H9 (cell line): ENCODE data around the gene TSACC. TPM values are rescaled to one million over a fixed set of nuclear protein-coding genes. Genes with fewer than 3 reads are reported as not detected.
A peak's percentile ranks its signal among the peaks of the same experiment; 100 is the strongest.

ENCODE experiments used
- DNase-seq: peaks from one replicate; pipeline ENCODE4 v3.0.0-alpha.2; 2017
- H2AFZ ChIP-seq: one replicate; pipeline ENCODE4 v1.6.1; 2013; ENCODE audit warnings: mild to moderate bottlenecking, low read length, control low read depth, moderate library complexity
- H2AK5ac ChIP-seq: 2 replicates; pipeline ENCODE4 v1.6.1; 2013; ENCODE audit warnings: low read length, control low read depth, mixed read lengths; ENCODE audit not compliant: insufficient read length
- H2BK120ac ChIP-seq: one replicate; pipeline ENCODE4 v1.6.1; 2013; ENCODE audit warnings: low read depth, mild to moderate bottlenecking, low read length, control low read depth, inconsistent platforms; ENCODE audit not compliant: poor library complexity, severe bottlenecking
- H2BK12ac ChIP-seq: 2 replicates; pipeline ENCODE4 v1.6.1; 2013; ENCODE audit warnings: low read length, control low read depth, mixed read lengths, low read depth; ENCODE audit not compliant: insufficient read length
- H2BK15ac ChIP-seq: 2 replicates; pipeline ENCODE4 v1.6.1; 2013; ENCODE audit warnings: low read depth, low read length, control low read depth
- H2BK20ac ChIP-seq: one replicate; pipeline ENCODE4 v1.6.1; 2013; ENCODE audit warnings: low read depth, mild to moderate bottlenecking, low read length, control low read depth, inconsistent platforms; ENCODE audit not compliant: poor library complexity, severe bottlenecking
- H2BK5ac ChIP-seq: 2 replicates; pipeline ENCODE4 v1.6.1; 2013; ENCODE audit warnings: low read length, control low read depth, mixed read lengths; ENCODE audit not compliant: insufficient read length
- H3K14ac ChIP-seq: 2 replicates; pipeline ENCODE4 v1.6.1; 2013; ENCODE audit warnings: low read length, control low read depth; ENCODE audit not compliant: insufficient read depth
- H3K18ac ChIP-seq: 2 replicates; pipeline ENCODE4 v1.6.1; 2013; ENCODE audit warnings: low read depth, mild to moderate bottlenecking, mixed read lengths, low read length, control low read depth; ENCODE audit not compliant: insufficient read length
- H3K23ac ChIP-seq: 2 replicates; pipeline ENCODE4 v1.6.1; 2013; ENCODE audit warnings: low read length, control low read depth, mixed read lengths, low read depth; ENCODE audit not compliant: insufficient read length
- H3K23me2 ChIP-seq: 2 replicates; pipeline ENCODE4 v1.6.1; 2013; ENCODE audit warnings: low read depth, mild to moderate bottlenecking, mixed read lengths, low read length, control low read depth; ENCODE audit not compliant: insufficient read length, poor library complexity, severe bottlenecking
- H3K27ac ChIP-seq: 2 replicates; pipeline ENCODE4 v1.5.1; 2013; ENCODE audit warnings: low read length, control low read depth, mixed read lengths, low read depth; ENCODE audit not compliant: insufficient read length
- H3K27me3 ChIP-seq: 2 replicates; pipeline ENCODE4 v1.6.1; 2013; ENCODE audit warnings: low read length, control low read depth, inconsistent platforms; ENCODE audit not compliant: insufficient read depth
- H3K4ac ChIP-seq: 2 replicates; pipeline ENCODE4 v1.6.1; 2013; ENCODE audit warnings: low read depth, mild to moderate bottlenecking, control low read depth, inconsistent platforms, low read length, moderate library complexity
- H3K4me1 ChIP-seq: 2 replicates; pipeline ENCODE4 v1.6.1; 2013; ENCODE audit warnings: low read length, control low read depth, inconsistent platforms; ENCODE audit not compliant: insufficient read depth
- H3K4me2 ChIP-seq: 2 replicates; pipeline ENCODE4 v1.6.1; 2013; ENCODE audit warnings: low read length, control low read depth, mixed read lengths; ENCODE audit not compliant: insufficient read length, insufficient read depth
- H3K56ac ChIP-seq: 2 replicates; pipeline ENCODE4 v1.6.1; 2013; ENCODE audit warnings: low read depth, mild to moderate bottlenecking, mixed read lengths, low read length, control low read depth; ENCODE audit not compliant: insufficient read length
- H3K79me1 ChIP-seq: 2 replicates; pipeline ENCODE4 v1.6.1; 2013; ENCODE audit warnings: low read depth, mild to moderate bottlenecking, moderate library complexity, low read length, control low read depth, inconsistent platforms; ENCODE audit not compliant: insufficient read depth, poor library complexity, severe bottlenecking
- H3K79me2 ChIP-seq: 2 replicates; pipeline ENCODE4 v1.6.1; 2013; ENCODE audit warnings: low read length, control low read depth, inconsistent platforms; ENCODE audit not compliant: insufficient read depth
- H3K9ac ChIP-seq: 2 replicates; pipeline ENCODE4 v1.6.1; 2013; ENCODE audit warnings: low read length, control low read depth, mixed read lengths; ENCODE audit not compliant: insufficient read length; ENCODE audit errors: extremely low read depth
- H3K9me3 ChIP-seq: one replicate; pipeline ENCODE4 v1.6.1; 2013; ENCODE audit warnings: low read depth, low read length, inconsistent platforms; ENCODE audit not compliant: control insufficient read depth
- H3T11ph ChIP-seq: one replicate; pipeline ENCODE4 v1.6.1; 2013; ENCODE audit warnings: mild to moderate bottlenecking, low read length, control low read depth, inconsistent platforms
- H4K20me1 ChIP-seq: one replicate; pipeline ENCODE4 v1.6.1; 2013; ENCODE audit not compliant: control insufficient read depth, insufficient read length, insufficient read depth
- H4K5ac ChIP-seq: 2 replicates; pipeline ENCODE4 v1.6.1; 2013; ENCODE audit warnings: low read depth, mild to moderate bottlenecking, mixed read lengths, low read length, control low read depth; ENCODE audit not compliant: insufficient read length
- H4K8ac ChIP-seq: replicated peaks from 2 replicates; pipeline ENCODE4 v1.6.1; 2013; ENCODE audit warnings: low read length, control low read depth, mixed read lengths, low read depth; ENCODE audit not compliant: insufficient read length
- H4K91ac ChIP-seq: 2 replicates; pipeline ENCODE4 v1.6.1; 2013; ENCODE audit warnings: low read depth, mild to moderate bottlenecking, moderate library complexity, mixed read lengths, low read length, control low read depth; ENCODE audit not compliant: insufficient read length
- H3K27ac Mint-ChIP-seq, 3 experiments: 2 replicates in 2 of 3; 3 replicates in 1 of 3; pipeline ENCODE4 v1.8.0; 2020 to 2021; ENCODE audit warnings: mixed read lengths in 3 of 3, mild to moderate bottlenecking in 1 of 3, moderate library complexity in 1 of 3
- H3K27me3 Mint-ChIP-seq: 2 replicates; pipeline ENCODE4 v1.8.0; 2021; ENCODE audit warnings: low read depth, mild to moderate bottlenecking, moderate library complexity, mixed read lengths
- H3K36me3 Mint-ChIP-seq, 3 experiments: 2 replicates in 2 of 3; 3 replicates in 1 of 3; pipeline ENCODE4 v1.8.0; 2020 to 2021; ENCODE audit warnings: low read depth in 3 of 3, mixed read lengths in 3 of 3; ENCODE audit not compliant: insufficient read depth in 1 of 3
- H3K4me1 Mint-ChIP-seq, 2 experiments: 2 replicates each; pipeline ENCODE4 v1.8.0; 2020; ENCODE audit warnings: mixed read lengths in 2 of 2
- H3K4me3 Mint-ChIP-seq, 2 experiments: 2 replicates in 1 of 2; 3 replicates in 1 of 2; pipeline ENCODE4 v1.8.0; 2020 to 2021; ENCODE audit warnings: mild to moderate bottlenecking in 2 of 2, mixed read lengths in 2 of 2, moderate library complexity in 1 of 2
- H3K9me3 Mint-ChIP-seq, 2 experiments: 2 replicates in 1 of 2; 3 replicates in 1 of 2; pipeline ENCODE4 v1.8.0; 2020; ENCODE audit warnings: mild to moderate bottlenecking in 2 of 2, mixed read lengths in 2 of 2, moderate library complexity in 1 of 2
- WGBS: extraction: QIAGEN DNeasy Blood & Tissue Kit; methylation state at CpG from one replicate; pipeline ENCODE4 v1.1.7; 2013; ENCODE audit warnings: missing lambda C conversion rate, low lambda C conversion rate, mixed read lengths; ENCODE audit not compliant: insufficient read length; ENCODE audit errors: extremely low coverage; 5-methylcytosine and 5-hydroxymethylcytosine counted together
- total RNA-seq: library from RNA; stranded (reverse); gene quantifications from 2 replicates; pipeline ENCODE4 v1.2.1, GENCODE V29; 2021
- TF ChIP-seq, protein P1 (sequence below): fragments of 200-600 bp; sonication (generic); conservative IDR thresholded peaks from 3 replicates; pipeline ENCODE4 v1.8.0; 2021; ENCODE audit warnings: antibody characterized with exemption, mild to moderate bottlenecking

Gene TSACC
- total RNA-seq, 1 experiment from 2014 or later = 2.3 TPM

GRCh38 chr1:156293895-156294294, 44.4 kb upstream of the TSACC start:
- Histone ChIP-seq H3K4ac (no peak overlapping the region), H2AFZ (no peak overlapping the region), H2BK20ac (no peak overlapping the region), H4K8ac (no peak overlapping the region), H3K23ac (no peak overlapping the region), H3K9me3 (no peaks in the 10 kb centered on the region), H3K23me2 (peaks cover 8% of the 10 kb centered on the region), H3K27ac (no peak overlapping the region), H3K27me3 (no peaks in the 10 kb centered on the region; the same call in 1 of the 2 replicates), H2AK5ac (no peak overlapping the region), H3K18ac (no peak overlapping the region), H3K79me2 (no peaks in the 10 kb centered on the region), H3K9ac (no peak overlapping the region), H2BK5ac (no peak overlapping the region), H3K14ac (no peak overlapping the region), H4K91ac (no peak overlapping the region), H3T11ph (no peak overlapping the region), H3K4me1 (no peaks in the 10 kb centered on the region; the same call in 1 of the 2 replicates), H4K20me1 (no peaks in the 10 kb centered on the region), H3K79me1 (no peaks in the 10 kb centered on the region), H2BK15ac (no peak overlapping the region), H2BK120ac (no peak overlapping the region), H3K4me2 (no peak overlapping the region), H3K56ac (no peak overlapping the region), H4K5ac (no peak overlapping the region), H2BK12ac (no peak overlapping the region)
- Mint-ChIP-seq H3K27ac (no peak overlapping the region), H3K36me3 (peaks cover 4 to 15% (median 4%) of the 10 kb centered on the region in 3 experiments; a peak in 5 of 7 replicates), H3K4me1 (peaks cover 10 to 18% of the 10 kb centered on the region in 2 experiments), H3K27me3 (peaks cover under 1% of the 10 kb centered on the region), H3K4me3 (peak overlapping the region in 1 of 2 experiments; percentile 9; a peak in 1 of 5 replicates), H3K9me3 (no peaks in the 10 kb centered on the region; a peak in 1 of 5 replicates)
- DNase-seq = no peak
- WGBS = no CpG with 5 or more reads among the region's 9 CpGs
- TF ChIP-seq, protein P1, sequence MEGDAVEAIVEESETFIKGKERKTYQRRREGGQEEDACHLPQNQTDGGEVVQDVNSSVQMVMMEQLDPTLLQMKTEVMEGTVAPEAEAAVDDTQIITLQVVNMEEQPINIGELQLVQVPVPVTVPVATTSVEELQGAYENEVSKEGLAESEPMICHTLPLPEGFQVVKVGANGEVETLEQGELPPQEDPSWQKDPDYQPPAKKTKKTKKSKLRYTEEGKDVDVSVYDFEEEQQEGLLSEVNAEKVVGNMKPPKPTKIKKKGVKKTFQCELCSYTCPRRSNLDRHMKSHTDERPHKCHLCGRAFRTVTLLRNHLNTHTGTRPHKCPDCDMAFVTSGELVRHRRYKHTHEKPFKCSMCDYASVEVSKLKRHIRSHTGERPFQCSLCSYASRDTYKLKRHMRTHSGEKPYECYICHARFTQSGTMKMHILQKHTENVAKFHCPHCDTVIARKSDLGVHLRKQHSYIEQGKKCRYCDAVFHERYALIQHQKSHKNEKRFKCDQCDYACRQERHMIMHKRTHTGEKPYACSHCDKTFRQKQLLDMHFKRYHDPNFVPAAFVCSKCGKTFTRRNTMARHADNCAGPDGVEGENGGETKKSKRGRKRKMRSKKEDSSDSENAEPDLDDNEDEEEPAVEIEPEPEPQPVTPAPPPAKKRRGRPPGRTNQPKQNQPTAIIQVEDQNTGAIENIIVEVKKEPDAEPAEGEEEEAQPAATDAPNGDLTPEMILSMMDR = no peak
